ENCODE measurements around the gene FBXL17. TPM values are rescaled to one million over a fixed set of nuclear protein-coding genes. Genes with fewer than 3 reads are reported as not detected.

Gene FBXL17
- total and polyA plus RNA-seq, 9 of the 15 experiments (the other 6 are each of a cell fraction or from before 2014, with no cell fraction given): 0.32 to 5.4 (median 1.8) TPM

GRCh38 chr5:107889387-107889786, 492.5 kb downstream of the FBXL17 start (continued):
- TF ChIP-seq E2F5 (CRISPR knock-in tag; IDR thresholded peaks at IDR 0.05): no peak
- no peak for TF ChIP-seq CHCHD3 (CRISPR knock-in tag; IDR thresholded peaks at IDR 0.05)
- TF ChIP-seq PBX2 (CRISPR knock-in tag; IDR thresholded peaks at IDR 0.05; ENCODE audit: low read depth): no peak
- TF ChIP-seq PBX2 (tag; conservative IDR thresholded peaks at IDR 0.05; ENCODE audit: low read depth): no peak
- TF ChIP-seq ATF2 (CRISPR knock-in tag; IDR thresholded peaks at IDR 0.05): no peak
- TF ChIP-seq ZNF3 (CRISPR knock-in tag; IDR thresholded peaks at IDR 0.05): no peak
- no peak for TF ChIP-seq ATF1 (CRISPR knock-in tag; IDR thresholded peaks at IDR 0.05)
- TF ChIP-seq ATF1 (tag; IDR thresholded peaks at IDR 0.05): no peak

Data from K562 (cell line).